HG03460 (cell line): ENCODE data around the gene TARP.
"Not testable (repeated sequence)": the region's sequence is repeated elsewhere in the genome, so short reads cannot be mapped to it uniquely, and the experiment has no call there.

ENCODE experiments used
- ATAC-seq: cut with Tn5 transposase; IDR thresholded peaks from one replicate; pipeline ENCODE4 v1.9.1; 2021; ENCODE audit not compliant: unreplicated experiment

Gene TARP

DNA sequence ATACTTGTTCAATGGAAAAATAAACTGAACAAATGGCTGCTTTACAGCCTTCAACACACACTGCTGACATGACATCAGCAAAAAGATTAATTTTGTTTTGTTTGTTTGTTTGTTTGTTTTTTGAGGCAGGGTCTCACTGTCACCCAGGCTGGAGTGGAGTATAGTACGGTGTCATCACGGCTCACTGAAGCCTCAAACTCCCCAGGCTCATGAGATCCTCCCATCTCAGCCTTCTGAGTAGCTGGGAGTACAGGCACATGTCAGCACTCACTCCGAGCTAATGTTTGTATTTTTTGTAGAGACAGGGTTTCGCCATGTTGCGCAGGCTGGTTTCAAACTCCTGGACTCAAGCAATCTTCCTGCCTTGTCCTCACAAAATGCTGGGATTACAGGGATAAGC is 10.9 kb downstream of the TARP start:
- no peak for ATAC-seq

GRCh38 chr7:38262026-38262425 is 11.4 kb downstream of the TARP start:
- not testable (repeated sequence) for ATAC-seq

GRCh38 chr7:38261601-38262000 is 11.8 kb downstream of the TARP start:
- ATAC-seq = not testable (repeated sequence)

DNA sequence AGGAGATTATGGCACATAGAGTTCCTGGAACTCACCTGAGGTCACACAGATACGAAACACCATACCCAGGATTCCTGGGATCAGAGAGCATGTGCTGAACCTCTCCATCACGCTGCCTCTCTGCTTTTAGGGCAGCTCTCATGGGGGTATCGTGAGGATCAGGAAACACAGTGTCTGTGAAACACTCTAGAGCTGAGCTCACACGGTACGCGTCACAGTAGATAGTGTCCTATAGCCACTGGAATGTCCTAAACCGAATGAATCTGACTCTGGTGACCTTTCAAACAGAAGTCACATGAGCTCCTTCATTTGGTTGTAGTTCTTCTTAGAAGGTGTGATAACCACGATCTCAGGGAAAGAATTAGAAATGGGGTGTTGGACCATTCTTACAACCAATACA is 14.3 kb downstream of the TARP start:
- not testable (repeated sequence) for ATAC-seq

DNA sequence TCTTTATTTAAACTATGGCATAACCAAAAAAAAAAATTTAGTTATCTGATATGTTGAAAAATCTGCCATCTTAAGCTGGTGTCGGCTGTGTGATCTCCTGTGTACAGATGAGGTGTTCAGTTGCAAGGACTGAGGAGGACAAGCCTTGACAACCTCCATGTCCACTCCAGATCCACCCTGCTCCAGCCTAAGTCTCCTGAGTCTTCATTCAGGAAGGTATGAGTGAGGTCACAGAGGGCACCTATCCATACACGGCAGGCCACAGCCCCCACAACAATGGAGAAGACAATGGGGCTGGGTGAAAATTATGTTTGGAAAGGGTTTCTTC is 16.1 kb downstream of the TARP start:
- no peak for ATAC-seq

DNA sequence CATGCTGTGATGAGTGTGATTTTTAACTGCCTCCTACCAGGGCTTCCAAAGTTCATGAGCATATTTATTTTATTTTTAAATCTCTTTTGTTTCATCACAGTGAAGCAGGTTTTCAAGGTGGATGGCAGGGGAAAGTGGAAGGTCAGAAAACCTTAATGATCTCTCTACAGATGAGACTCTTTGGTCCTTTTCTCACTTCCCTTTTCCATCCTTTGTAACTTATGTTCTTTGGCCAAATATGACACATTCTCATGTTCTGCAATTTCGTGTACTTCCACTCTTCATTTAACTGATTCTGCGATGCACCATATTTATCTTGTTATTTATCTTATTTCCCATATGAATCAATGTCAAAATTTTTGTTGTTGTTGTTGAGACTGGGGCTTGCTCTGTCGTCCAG is 23.6 kb downstream of the TARP start:
- ATAC-seq = not testable (repeated sequence)

DNA sequence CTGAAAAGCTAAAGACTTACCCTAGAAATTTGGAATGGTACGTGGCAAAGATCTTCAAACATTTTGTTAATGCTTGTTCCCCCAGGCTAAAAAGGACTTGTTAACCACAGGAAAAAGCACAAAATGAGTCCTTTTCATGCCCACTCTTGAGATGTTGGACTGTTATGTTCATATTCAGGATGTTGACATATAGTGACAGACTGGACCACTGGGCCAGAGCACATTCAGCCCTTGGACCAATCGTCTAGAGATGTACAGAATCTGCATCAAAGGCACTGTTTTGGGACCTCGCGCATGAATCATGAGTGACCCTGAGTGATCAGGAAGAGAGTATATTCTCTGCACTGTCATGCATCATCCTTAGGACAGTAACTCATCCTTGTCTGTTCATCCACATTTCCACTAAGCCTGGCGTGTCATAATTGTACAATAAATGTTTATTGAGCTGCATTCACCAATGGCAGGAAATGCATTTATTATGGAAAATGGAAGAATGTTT is 25.3 kb downstream of the TARP start:
- ATAC-seq = no peak

GRCh38 chr7:38245409-38245977 is 27.9 kb downstream of the TARP start:
- no peak for ATAC-seq

GRCh38 chr7:38244516-38244915 is 28.9 kb downstream of the TARP start:
- no peak for ATAC-seq

DNA sequence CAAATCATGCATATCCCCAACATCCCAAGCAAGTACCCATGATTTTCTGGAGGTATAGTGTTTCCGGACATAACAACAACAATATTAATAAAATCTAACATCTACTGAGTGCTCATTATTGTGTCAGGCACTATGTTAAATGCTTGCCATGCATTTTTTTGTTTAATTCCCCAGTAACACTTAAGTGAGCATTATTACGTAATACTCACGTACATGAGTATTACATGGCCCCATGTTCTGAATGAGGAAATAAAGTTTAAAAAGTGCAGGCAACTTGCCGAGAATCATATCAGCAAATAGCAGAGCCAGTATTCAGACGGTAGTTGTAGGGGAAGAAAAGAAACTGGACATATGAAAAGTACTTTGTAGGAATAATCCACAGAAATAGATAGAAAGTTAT is 30.1 kb downstream of the TARP start:
- ATAC-seq = not testable (repeated sequence)

DNA sequence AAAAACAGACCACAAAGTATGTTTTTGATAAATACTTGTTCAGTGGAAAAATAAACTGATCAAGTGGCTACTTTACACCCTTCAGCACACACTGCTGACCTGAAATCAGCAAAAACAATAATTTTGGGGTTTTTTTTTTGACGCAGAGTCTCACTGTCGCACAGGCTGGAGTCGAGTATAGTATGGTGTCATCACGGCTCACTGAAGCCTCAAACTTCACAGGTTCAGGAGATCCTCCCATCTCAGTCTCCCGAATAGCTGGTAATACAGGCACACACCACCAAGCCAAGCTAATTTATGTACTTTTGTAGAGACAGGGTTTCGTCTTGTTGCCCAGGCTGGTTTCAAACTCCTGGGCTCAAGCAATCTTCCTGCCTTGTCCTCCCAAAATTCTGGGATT is 30.6 kb downstream of the TARP start:
- ATAC-seq = no peak

DNA sequence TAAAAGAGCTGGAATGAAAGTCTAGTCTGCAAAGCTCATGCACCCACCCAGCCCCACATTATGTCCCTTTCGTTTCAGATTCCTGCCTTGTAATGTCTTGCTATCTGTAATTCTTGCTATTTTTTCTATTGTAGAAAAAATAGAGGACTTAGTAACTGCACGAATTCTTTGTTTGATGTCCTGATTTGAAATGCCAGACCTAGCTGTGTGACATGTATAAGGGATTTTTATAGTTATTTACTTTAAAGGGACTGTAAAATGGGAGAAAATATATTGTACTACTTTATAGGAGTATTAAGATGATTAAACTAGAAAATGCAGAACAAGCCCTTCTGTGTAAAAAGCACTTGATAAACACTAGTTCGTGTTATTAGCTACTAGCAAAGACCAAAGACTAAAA is 32.4 kb downstream of the TARP start:
- no peak for ATAC-seq

GRCh38 chr7:38239129-38239528 is 34.3 kb downstream of the TARP start:
- not testable (repeated sequence) for ATAC-seq

- ATAC-seq = no peak
Measured at GRCh38 chr7:38235606-38236005, 37.8 kb downstream of the TARP start.

DNA sequence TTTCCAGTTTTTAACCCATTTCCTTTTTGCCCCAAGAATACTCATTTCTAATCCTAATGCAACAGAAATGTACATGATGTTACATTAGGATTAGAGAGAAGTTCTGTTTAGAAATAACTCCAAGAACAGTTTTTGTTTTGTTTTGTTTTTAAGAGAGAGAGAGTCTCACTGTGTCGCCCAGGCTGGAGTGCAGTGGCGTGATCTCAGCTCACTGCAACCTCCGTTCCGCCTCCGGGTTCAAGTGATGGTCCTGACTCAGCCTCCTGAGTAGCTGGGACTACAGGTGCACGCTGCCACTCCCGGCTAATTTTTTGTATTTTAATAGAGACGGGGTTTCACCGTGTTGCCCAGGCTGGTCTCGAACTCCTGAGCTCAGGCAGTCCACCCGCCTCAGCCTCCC is 38.7 kb downstream of the TARP start:
- not testable (repeated sequence) for ATAC-seq

GRCh38 chr7:38232502-38233366 is 40.7 kb downstream of the TARP start:
- ATAC-seq = peak; percentile 94

DNA sequence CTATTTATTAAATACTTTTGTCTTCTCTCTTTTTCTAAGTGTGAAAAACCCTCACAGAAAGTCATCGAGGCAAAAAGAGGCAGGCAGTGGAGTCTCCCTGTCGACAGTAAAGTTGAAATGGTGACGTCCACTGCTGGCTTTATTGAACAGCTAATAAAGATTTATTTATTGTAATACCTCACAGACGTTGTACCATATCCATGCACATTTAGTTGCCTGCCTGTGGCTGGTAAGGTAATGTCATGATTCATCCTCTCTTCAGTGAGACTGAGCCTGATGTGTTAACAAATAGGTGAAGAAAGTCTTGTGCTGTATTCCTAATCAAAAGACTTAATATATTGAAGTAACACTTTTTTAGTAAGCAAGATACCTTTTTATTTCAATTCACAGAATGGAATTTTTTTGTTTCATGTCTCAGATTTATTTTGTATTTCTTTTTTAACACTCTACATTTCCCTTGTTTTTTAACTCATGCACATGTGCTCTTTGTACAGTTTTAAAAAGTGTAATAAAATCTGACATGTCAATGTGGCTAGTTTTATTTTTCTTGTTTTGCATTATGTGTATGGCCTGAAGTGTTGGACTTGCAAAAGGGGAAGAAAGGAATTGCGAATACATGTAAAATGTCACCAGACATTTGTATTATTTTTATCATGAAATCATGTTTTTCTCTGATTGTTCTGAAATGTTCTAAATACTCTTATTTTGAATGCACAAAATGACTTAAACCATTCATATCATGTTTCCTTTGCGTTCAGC is 43.4 kb downstream of the TARP start:
- ATAC-seq = no peak

GRCh38 chr7:38229386-38229785 is 44.0 kb downstream of the TARP start:
- no peak for ATAC-seq

- no peak for ATAC-seq
Measured at GRCh38 chr7:38224392-38224791, 49.0 kb downstream of the TARP start.

GRCh38 chr7:38223306-38223705 is 50.1 kb downstream of the TARP start:
- ATAC-seq = no peak

GRCh38 chr7:38222481-38223096 is 50.8 kb downstream of the TARP start:
- no peak for ATAC-seq
